Activated B cell treated with CpG ODN at 0.5 μM for 24 hours (primary cell): ENCODE data around the gene MEOX2. TPM values are rescaled to one million over a fixed set of nuclear protein-coding genes. Genes with fewer than 3 reads are reported as not detected.

Source experiments
- ATAC-seq: fragments of 200-7000 bp; cut with Tn5 transposase; one replicate; pipeline ENCODE4 v1.10.0; 2021; ENCODE audit warnings: low read depth, mild to moderate bottlenecking, moderate library complexity
- CTCF ChIA-PET: fragments of 350-600 bp; sonication (Branson Sonifier 250); formaldehyde crosslinking; loops from one replicate; lab custom pipeline; 2021; ENCODE audit warnings: antibody characterized with exemption; lab: Charles Lee
- POLR2A ChIA-PET: fragments of 350-600 bp; sonication (Branson Sonifier 250); formaldehyde crosslinking; loops from one replicate; lab custom pipeline; 2021; ENCODE audit warnings: antibody characterized with exemption; lab: Charles Lee
- DNase-seq: peaks from one replicate; pipeline ENCODE4 v3.0.0; 2022
- H3K27ac Mint-ChIP-seq: one replicate; pipeline ENCODE4 v1.8.0; 2020; ENCODE audit warnings: mixed read lengths
- H3K27me3 Mint-ChIP-seq: one replicate; pipeline ENCODE4 v1.8.0; 2021; ENCODE audit warnings: mixed read lengths
- H3K36me3 Mint-ChIP-seq: one replicate; pipeline ENCODE4 v1.8.0; 2021; ENCODE audit warnings: low read depth, mixed read lengths
- H3K4me1 Mint-ChIP-seq: one replicate; pipeline ENCODE4 v1.8.0; 2021; ENCODE audit warnings: mixed read lengths
- H3K4me3 Mint-ChIP-seq: one replicate; pipeline ENCODE4 v1.8.0; 2020; ENCODE audit warnings: mild to moderate bottlenecking, mixed read lengths
- H3K9me3 Mint-ChIP-seq: one replicate; pipeline ENCODE4 v1.8.0; 2020; ENCODE audit warnings: mixed read lengths
- CTCF ChIP-seq: fragments of 200-600 bp; IDR thresholded peaks from one replicate; pipeline ENCODE4 v1.8.0; 2022; ENCODE audit warnings: antibody characterized with exemption, mild to moderate bottlenecking
- intact Hi-C: fragments of 100-400 bp; cut with micrococcal nuclease; formaldehyde crosslinking; loops from one replicate; pipeline ENCODE4 v1.15.1; 2024
- total RNA-seq: library from RNA; stranded (reverse); gene quantifications from 2 replicates; pipeline ENCODE4 v1.2.3, GENCODE V29; 2022

The MEOX2 gene
- total RNA-seq, 1 donor from 2014 or later, result not detected

- no peak for TF ChIP-seq CTCF
- CTCF ChIA-PET, result no interaction called here
- POLR2A ChIA-PET, result no interaction called here
- no peak overlapping the region for H3K4me3 Mint-ChIP-seq
- H3K36me3 Mint-ChIP-seq, result no peaks in the 10 kb centered on the region
- H3K27me3 Mint-ChIP-seq, result no peaks in the 10 kb centered on the region
- H3K9me3 Mint-ChIP-seq, result peaks cover 6% of the 10 kb centered on the region
- ATAC-seq (no peak), DNase-seq (no peak)
- H3K4me1 Mint-ChIP-seq, result no peaks in the 10 kb centered on the region
- intact Hi-C loops, result no loop called here
- H3K27ac Mint-ChIP-seq, result no peak overlapping the region
Observed at GRCh38 chr7:15602236-15602635, 84.2 kb downstream of the MEOX2 start.

- intact Hi-C loops, result no loop called here
- H3K36me3 Mint-ChIP-seq, result no peaks in the 10 kb centered on the region
- POLR2A ChIA-PET, result no interaction called here
- no peak for TF ChIP-seq CTCF
- H3K27ac Mint-ChIP-seq, result no peak overlapping the region
- no peaks in the 10 kb centered on the region for H3K27me3 Mint-ChIP-seq
- DNase-seq (no peak), ATAC-seq (no peak)
- peaks cover 6% of the 10 kb centered on the region for H3K9me3 Mint-ChIP-seq
- CTCF ChIA-PET, result no interaction called here
- H3K4me3 Mint-ChIP-seq, result no peak overlapping the region
- H3K4me1 Mint-ChIP-seq, result no peaks in the 10 kb centered on the region
Observed at GRCh38 chr7:15601175-15601574, 85.3 kb downstream of the MEOX2 start.

- Mint-ChIP-seq H3K27me3 (no peaks in the 10 kb centered on the region), H3K4me1 (no peaks in the 10 kb centered on the region), H3K36me3 (no peaks in the 10 kb centered on the region), H3K4me3 (no peak overlapping the region), H3K27ac (no peak overlapping the region), H3K9me3 (peaks cover 6% of the 10 kb centered on the region)
- ChIA-PET CTCF (no interaction called here), POLR2A (no interaction called here)
- no peak for ATAC-seq
- intact Hi-C loops, result no loop called here
- TF ChIP-seq CTCF, result no peak
- DNase-seq, result no peak
Observed at GRCh38 chr7:15600298-15600697, 86.2 kb downstream of the MEOX2 start.

GRCh38 chr7:15594461-15594860, 92.0 kb downstream of the MEOX2 start:
- TF ChIP-seq CTCF, result no peak
- ChIA-PET CTCF (no interaction called here), POLR2A (no interaction called here)
- no peak overlapping the region for H3K4me3 Mint-ChIP-seq
- DNase-seq, result no peak
- peaks cover 3% of the 10 kb centered on the region for H3K9me3 Mint-ChIP-seq
- ATAC-seq, result no peak
- H3K36me3 Mint-ChIP-seq, result no peaks in the 10 kb centered on the region
- no peaks in the 10 kb centered on the region for H3K27me3 Mint-ChIP-seq
- intact Hi-C loops, result no loop called here
- no peak overlapping the region for H3K27ac Mint-ChIP-seq
- no peaks in the 10 kb centered on the region for H3K4me1 Mint-ChIP-seq

GRCh38 chr7:15593382-15593781, 93.1 kb downstream of the MEOX2 start:
- ChIA-PET POLR2A (no interaction called here), CTCF (no interaction called here)
- ATAC-seq, result no peak
- TF ChIP-seq CTCF, result no peak
- Mint-ChIP-seq H3K9me3 (peaks cover 9% of the 10 kb centered on the region), H3K27me3 (no peaks in the 10 kb centered on the region), H3K27ac (no peak overlapping the region), H3K36me3 (no peaks in the 10 kb centered on the region), H3K4me3 (no peak overlapping the region), H3K4me1 (no peaks in the 10 kb centered on the region)
- intact Hi-C loops, result no loop called here
- no peak for DNase-seq
